ENCODE data around the gene GNB1L. TPM values are rescaled to one million over a fixed set of nuclear protein-coding genes. Genes with fewer than 3 reads are reported as not detected.

The GNB1L gene
- total and polyA plus RNA-seq, 9 of the 15 experiments (the other 6 are each of a cell fraction or from before 2014, with no cell fraction given) = 0.56 to 50.5 (median 10.2) TPM

GRCh38 chr22:19854778-19855503, at the start of gene GNB1L, which contains the start of gene RTL10 (continued):
- TF ChIP-seq ZNF764 (CRISPR knock-in tag; IDR thresholded peaks at IDR 0.05; ENCODE audit: low read depth) (peak; percentile 70; the same call in 1 of the 2 replicates), NCOR1 (IDR thresholded peaks at IDR 0.05) (no peak), HOXB6 (CRISPR knock-in tag; IDR thresholded peaks at IDR 0.05; ENCODE audit: borderline replicate concordance) (peak; percentile 87; the same call in 1 of the 2 replicates), ZNF408 (CRISPR knock-in tag; IDR thresholded peaks at IDR 0.05; ENCODE audit: low read depth) (no peak), ZFX (CRISPR knock-in tag; IDR thresholded peaks at IDR 0.05) (no peak), ARID3B (CRISPR knock-in tag; IDR thresholded peaks at IDR 0.05; ENCODE audit: borderline replicate concordance) (peak; percentile 90), CBFB (CRISPR knock-in tag; IDR thresholded peaks at IDR 0.05) (no peak), HDAC6 (IDR thresholded peaks at IDR 0.05; ENCODE audit: low read depth, low read length) (peak; percentile 92; the same call in 1 of the 2 replicates), ZBTB9 (CRISPR knock-in tag; IDR thresholded peaks at IDR 0.05) (peak; percentile 89), KLF10 (CRISPR knock-in tag; IDR thresholded peaks at IDR 0.05) (no peak), RFX7 (CRISPR knock-in tag; IDR thresholded peaks at IDR 0.05) (peak; percentile 89), ZBTB1 (CRISPR knock-in tag; IDR thresholded peaks at IDR 0.05; ENCODE audit: borderline replicate concordance, low read depth) (no peak), DIDO1 (tag; IDR thresholded peaks at IDR 0.05; ENCODE audit: low read depth) (peak; percentile 87), CC2D1A (IDR thresholded peaks at IDR 0.05) (no peak), PHF20 (IDR thresholded peaks at IDR 0.05; ENCODE audit: partially characterized antibody) (no peak), L3MBTL2 (IDR thresholded peaks at IDR 0.05) (no peak), LARP7 (IDR thresholded peaks at IDR 0.05) (no peak), ZEB2 (IDR thresholded peaks at IDR 0.05) (no peak), MYNN (IDR thresholded peaks at IDR 0.05) (no peak), MYNN (CRISPR knock-in tag; IDR thresholded peaks at IDR 0.05) (no peak), ATF4 (CRISPR knock-in tag; IDR thresholded peaks at IDR 0.05) (no peak), RAD51 (IDR thresholded peaks at IDR 0.05; ENCODE audit: borderline replicate concordance, low read depth) (no peak)
